EH (cell line): ENCODE data around the gene VPS36.
"Not testable (repeated sequence)": the region's sequence is repeated elsewhere in the genome, so short reads cannot be mapped to it uniquely, and the experiment has no call there.

Experiments
- DNase-seq: peaks from one replicate; pipeline ENCODE4 v3.0.0-alpha.2; 2015; ENCODE audit warnings: low read depth

Gene VPS36

DNA sequence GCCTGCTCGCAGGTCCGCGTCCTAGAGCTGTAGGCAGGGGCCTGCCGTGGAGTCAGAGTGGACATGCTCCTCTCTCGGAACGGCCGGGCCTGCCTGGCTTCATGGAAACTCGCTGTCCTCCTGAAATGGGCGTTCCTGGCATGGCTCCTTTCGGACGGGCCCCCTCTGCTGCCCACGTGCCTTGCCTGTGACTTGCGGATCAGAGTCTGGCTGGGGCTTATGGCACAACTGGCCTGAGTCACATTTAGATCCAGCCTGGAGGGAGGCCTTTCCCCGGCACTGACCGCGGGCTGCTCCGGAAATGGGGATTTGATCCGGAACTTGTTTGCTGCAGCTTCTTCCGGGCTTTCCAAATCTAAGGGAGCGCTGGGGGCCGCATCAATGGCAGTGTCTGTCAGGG lies 72.5 kb downstream of the VPS36 start:
- DNase-seq: no peak

DNA sequence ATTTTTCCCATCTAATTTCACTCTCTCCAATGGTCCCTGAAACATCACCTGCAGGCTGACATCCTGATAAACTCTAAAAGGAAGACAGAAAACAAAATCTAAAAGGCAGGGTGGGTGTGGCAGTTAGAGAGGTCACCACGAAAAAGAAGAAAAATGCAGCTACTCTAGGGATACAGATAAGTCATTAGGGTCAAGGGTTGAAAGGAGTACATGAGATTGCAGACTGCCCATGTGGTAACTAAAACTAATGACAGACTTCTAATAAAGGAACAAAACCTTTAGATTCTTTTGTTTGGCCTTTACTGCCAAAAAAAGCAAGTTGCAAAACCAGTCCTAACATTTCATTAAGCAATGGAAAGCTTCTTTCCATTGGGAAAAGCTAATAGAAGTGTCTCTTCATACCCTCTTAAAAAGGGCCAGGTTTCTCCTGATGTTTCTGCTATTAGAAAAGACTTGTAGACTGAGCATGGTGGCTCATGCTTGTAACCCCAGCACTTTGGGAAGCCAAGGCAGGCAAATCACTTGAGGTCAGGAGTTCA lies 75.5 kb downstream of the VPS36 start:
- DNase-seq: no peak

DNA sequence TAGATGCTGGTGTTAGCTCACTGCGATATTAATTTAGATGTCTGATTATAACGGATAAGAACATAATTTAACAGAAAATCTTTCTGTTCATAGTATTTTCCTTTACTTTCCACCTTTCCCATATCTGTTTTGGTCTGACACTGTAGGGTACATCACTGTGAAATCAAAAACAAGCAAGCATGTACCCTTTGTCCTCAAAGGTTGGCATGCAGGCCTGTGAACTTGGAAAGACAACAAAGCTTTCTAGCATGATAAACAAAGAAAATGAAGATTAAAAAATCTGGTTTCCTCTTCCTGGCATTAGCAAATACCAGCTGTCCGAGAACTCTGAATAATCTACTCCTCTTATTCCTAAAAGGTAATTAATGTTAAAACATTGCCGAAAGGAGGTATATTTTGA lies 76.0 kb downstream of the VPS36 start:
- no peak for DNase-seq

DNA sequence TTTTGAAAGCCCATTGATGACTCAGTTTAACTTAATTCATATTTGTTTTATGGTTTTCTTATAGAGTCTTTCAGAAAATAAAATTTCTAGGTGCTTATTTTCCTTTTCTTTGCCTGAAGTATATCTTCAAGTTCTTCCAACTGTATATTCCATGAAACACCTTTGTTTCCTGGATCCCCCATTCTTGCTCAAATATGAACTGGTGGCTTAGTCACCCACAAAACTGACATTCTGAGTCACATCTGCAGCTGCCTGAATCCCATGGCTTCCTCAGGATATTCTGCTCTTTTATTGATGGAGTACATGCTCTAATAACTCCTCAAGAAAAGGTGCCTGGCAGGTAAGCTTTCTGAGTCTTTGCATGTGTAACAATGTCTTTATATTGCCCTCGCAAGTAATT lies 77.2 kb downstream of the VPS36 start:
- DNase-seq: not testable (repeated sequence)

DNA sequence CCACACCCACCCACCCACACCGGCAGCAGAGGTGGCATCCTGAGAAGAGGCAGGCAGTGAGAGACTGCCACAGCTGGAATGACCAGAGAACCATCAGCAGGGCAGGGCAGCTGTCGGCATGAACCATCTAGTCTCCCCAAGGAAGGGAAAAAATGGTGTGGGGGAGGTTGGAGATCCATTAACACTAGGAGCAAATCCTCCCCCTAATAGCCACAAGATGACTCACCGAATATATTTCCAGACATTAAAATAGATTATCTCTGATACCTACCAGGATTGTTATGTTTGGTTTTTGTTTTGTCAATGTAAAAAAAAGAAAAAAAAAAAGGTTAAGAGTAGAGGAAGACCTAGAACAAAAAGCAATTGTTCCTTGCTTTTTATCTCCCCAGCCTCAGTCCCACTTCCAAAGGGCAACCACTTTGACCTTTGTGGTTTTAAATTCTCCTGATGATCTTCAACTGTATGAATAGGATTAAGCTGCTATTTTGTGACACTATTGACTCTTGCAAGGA lies 78.6 kb downstream of the VPS36 start:
- DNase-seq: peak; percentile 59

DNA sequence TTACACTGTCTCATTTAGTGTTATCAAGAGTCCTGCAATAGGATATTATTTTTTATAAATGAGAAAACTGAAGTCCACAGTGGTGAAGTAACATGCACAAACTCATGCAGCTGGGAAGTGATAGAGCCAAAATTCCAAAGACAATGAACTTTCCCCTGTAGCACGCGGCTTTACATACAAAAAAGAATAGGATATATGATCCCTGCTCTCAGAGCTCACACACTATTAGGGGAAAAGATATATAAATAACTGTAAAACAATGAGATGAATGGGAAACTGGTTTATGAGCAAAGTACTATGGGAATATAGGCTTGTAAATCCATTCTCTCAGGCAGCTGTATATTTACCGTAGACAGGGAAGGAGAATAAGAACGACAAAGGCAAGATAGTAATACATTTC lies 84.1 kb downstream of the VPS36 start:
- DNase-seq: no peak
